ENCODE results near the gene OR6F1. TPM values are rescaled to one million over a fixed set of nuclear protein-coding genes. Genes with fewer than 3 reads are reported as not detected.

OR6F1 gene
- total RNA-seq, 1 donor from 2014 or later = not detected

DNA sequence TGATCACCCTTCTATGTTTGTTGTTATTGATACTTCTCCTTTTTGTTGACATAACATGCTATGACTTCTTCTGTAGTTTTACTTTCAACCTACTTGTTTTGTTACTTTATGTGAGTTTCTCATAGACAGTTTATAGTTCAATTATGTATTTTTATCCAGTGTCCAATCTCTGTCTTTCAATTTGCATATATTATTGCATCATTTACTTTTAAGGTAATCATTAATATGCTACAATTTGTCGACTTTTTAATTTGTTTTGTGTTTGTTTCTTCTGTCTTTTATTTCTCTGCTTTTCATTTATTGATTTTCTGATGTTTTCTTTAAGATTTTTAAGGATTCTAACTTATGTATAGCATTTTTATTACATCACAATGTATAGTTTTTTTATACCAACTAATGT lies 47.2 kb downstream of the OR6F1 start:
- no peak overlapping the region for H3K27ac Mint-ChIP-seq (ENCODE audit: unreplicated experiment)
- DNase-seq (ENCODE audit: low read depth, low spot score) = no peak
- H3K4me3 Mint-ChIP-seq = no peak overlapping the region
- H3K27me3 Mint-ChIP-seq (ENCODE audit: low read depth) = no peaks in the 10 kb centered on the region
- TF ChIP-seq, protein P1, sequence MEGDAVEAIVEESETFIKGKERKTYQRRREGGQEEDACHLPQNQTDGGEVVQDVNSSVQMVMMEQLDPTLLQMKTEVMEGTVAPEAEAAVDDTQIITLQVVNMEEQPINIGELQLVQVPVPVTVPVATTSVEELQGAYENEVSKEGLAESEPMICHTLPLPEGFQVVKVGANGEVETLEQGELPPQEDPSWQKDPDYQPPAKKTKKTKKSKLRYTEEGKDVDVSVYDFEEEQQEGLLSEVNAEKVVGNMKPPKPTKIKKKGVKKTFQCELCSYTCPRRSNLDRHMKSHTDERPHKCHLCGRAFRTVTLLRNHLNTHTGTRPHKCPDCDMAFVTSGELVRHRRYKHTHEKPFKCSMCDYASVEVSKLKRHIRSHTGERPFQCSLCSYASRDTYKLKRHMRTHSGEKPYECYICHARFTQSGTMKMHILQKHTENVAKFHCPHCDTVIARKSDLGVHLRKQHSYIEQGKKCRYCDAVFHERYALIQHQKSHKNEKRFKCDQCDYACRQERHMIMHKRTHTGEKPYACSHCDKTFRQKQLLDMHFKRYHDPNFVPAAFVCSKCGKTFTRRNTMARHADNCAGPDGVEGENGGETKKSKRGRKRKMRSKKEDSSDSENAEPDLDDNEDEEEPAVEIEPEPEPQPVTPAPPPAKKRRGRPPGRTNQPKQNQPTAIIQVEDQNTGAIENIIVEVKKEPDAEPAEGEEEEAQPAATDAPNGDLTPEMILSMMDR (conservative IDR thresholded peaks at IDR 0.05) = no peak
- H3K36me3 Mint-ChIP-seq (ENCODE audit: low read depth) = peaks cover 3% of the 10 kb centered on the region
- H3K9me3 Mint-ChIP-seq = peaks cover 3% of the 10 kb centered on the region
- no peaks in the 10 kb centered on the region for H3K4me1 Mint-ChIP-seq

Other genes starting within 250 kb of the OR6F1 start
- gene OR2C3, start 180.2 kb downstream of the OR6F1 start, total RNA-seq = not detected in 2 replicates
- not detected in 2 replicates for gene GCSAML, start 167.5 kb downstream of the OR6F1 start, total RNA-seq
- gene OR2G2, start 128.3 kb downstream of the OR6F1 start, total RNA-seq = not detected in 2 replicates
- gene OR2G3, start 111.1 kb downstream of the OR6F1 start, total RNA-seq = not detected in 2 replicates
- not detected in 2 replicates for gene OR13G1, start 36.9 kb downstream of the OR6F1 start, total RNA-seq
- not detected in 2 replicates for gene OR14K1, start 22.0 kb upstream of the OR6F1 start, total RNA-seq
- not detected in 2 replicates for gene OR14A2, start 31.5 kb upstream of the OR6F1 start, total RNA-seq
- gene OR1C1, start 43.9 kb upstream of the OR6F1 start, total RNA-seq = not detected in 2 replicates
- not detected in 2 replicates for gene OR14A16, start 107.5 kb upstream of the OR6F1 start, total RNA-seq
- not detected in 2 replicates for gene OR11L1, start 125.2 kb upstream of the OR6F1 start, total RNA-seq
- gene TRIM58, start 140.5 kb upstream of the OR6F1 start, total RNA-seq = 1.6 and 2.1 TPM in 2 replicates
- gene OR2W3, start 178.9 kb upstream of the OR6F1 start, total RNA-seq = 0.75 and 0.96 TPM in 2 replicates
- gene OR2T8, start 203.6 kb upstream of the OR6F1 start, total RNA-seq = not detected in 2 replicates
- not detected in 2 replicates for gene OR2AJ1, start 208.2 kb upstream of the OR6F1 start, total RNA-seq
- gene OR2L8, start 232.2 kb upstream of the OR6F1 start, total RNA-seq = not detected in 2 replicates
- gene OR2AK2, start 248.6 kb upstream of the OR6F1 start, total RNA-seq = not detected in 2 replicates